Astrocyte of the cerebellum (primary cell): Measurements from ENCODE around the gene DIP2C.

Experiments used
- DNase-seq: peaks from one replicate; pipeline ENCODE4 v3.0.0-alpha.2; 2011; ENCODE audit warnings: low read depth
- H3K4me3 ChIP-seq: 2 replicates; pipeline ENCODE4 v1.5.1; 2011; ENCODE audit warnings: mild to moderate bottlenecking, low read depth, low read length, moderate library complexity
- in situ Hi-C: cut with HindIII; loops from 2 replicates; pipeline ENCODE4 v1.10.0; 2017; ENCODE audit warnings: low sequenced_read_pairs
- TF ChIP-seq, protein P1 (sequence below): IDR thresholded peaks from 2 replicates; pipeline ENCODE4 v1.5.1; 2012; ENCODE audit warnings: low read length, low read depth, moderate library complexity, mild to moderate bottlenecking; ENCODE audit errors: missing control alignments

Gene DIP2C

DNA sequence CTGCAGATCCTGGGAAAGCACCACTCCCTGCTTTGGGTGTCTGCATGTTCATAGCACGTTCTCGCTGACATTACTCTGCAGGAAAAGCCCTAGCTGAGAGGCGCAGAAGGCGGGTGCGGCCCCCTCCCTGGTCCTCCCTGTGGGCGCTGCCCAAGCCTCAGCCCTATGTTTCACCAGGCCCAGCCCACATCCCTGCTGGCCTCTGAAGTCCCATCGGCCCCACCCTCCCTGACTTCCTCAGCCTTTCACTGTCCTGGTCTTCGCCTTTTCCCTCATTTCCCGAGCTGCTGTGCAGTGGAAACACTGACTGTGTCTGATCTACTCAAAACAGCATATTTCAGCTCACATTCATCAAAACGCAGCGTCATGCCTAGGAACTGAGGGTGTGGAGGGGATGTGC is 36.3 kb upstream of the DIP2C start:
- TF ChIP-seq, protein P1, sequence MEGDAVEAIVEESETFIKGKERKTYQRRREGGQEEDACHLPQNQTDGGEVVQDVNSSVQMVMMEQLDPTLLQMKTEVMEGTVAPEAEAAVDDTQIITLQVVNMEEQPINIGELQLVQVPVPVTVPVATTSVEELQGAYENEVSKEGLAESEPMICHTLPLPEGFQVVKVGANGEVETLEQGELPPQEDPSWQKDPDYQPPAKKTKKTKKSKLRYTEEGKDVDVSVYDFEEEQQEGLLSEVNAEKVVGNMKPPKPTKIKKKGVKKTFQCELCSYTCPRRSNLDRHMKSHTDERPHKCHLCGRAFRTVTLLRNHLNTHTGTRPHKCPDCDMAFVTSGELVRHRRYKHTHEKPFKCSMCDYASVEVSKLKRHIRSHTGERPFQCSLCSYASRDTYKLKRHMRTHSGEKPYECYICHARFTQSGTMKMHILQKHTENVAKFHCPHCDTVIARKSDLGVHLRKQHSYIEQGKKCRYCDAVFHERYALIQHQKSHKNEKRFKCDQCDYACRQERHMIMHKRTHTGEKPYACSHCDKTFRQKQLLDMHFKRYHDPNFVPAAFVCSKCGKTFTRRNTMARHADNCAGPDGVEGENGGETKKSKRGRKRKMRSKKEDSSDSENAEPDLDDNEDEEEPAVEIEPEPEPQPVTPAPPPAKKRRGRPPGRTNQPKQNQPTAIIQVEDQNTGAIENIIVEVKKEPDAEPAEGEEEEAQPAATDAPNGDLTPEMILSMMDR, result no peak
- H3K4me3 ChIP-seq, result no peak overlapping the region
- in situ Hi-C loops, result no loop called here
- DNase-seq, result no peak

DNA sequence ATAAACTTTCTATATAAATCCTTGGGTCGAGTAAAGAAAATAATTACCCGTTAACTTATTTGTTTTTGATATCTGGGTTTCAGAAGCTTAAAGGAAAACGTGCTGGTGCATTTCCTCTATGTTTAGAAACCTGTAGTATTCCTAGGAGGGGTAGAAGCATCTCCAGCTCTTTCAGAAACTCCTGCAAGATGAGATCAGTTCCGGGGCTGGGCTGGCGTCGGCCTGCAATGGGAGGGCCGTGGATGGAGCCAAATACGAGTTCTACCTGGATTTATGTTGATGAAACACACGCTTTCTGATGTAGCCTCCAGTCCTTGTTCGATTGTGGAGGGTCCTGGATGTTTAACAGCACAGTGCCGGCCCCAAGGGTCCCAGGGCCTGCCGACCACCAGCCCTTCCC is 35.8 kb upstream of the DIP2C start:
- TF ChIP-seq, protein P1, result no peak
- DNase-seq, result no peak
- no peak overlapping the region for H3K4me3 ChIP-seq
- in situ Hi-C loops, result no loop called here

DNA sequence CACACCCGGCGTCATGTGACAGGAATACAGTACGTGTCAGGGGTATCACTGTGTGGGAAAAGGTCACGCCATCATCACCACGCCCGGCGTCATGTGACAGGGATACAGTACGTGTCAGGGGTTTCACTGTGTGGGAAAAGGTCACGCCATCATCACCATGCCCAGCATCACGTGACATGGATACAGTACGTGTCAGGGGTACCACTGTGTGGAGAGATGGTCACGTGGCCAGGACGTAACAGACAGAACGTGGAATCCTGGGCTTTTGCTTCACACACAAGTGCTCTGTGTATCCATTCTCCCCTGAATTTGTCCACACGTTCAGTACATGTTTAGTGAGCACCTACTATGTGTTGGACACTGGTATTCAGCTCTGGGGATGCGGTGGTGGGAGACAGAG is 34.5 kb upstream of the DIP2C start:
- in situ Hi-C loops, result loop anchor here (5.0 kb wide), 1 partner anchor 33 kb away; no protein-coding TSS in a partner anchor

DNA sequence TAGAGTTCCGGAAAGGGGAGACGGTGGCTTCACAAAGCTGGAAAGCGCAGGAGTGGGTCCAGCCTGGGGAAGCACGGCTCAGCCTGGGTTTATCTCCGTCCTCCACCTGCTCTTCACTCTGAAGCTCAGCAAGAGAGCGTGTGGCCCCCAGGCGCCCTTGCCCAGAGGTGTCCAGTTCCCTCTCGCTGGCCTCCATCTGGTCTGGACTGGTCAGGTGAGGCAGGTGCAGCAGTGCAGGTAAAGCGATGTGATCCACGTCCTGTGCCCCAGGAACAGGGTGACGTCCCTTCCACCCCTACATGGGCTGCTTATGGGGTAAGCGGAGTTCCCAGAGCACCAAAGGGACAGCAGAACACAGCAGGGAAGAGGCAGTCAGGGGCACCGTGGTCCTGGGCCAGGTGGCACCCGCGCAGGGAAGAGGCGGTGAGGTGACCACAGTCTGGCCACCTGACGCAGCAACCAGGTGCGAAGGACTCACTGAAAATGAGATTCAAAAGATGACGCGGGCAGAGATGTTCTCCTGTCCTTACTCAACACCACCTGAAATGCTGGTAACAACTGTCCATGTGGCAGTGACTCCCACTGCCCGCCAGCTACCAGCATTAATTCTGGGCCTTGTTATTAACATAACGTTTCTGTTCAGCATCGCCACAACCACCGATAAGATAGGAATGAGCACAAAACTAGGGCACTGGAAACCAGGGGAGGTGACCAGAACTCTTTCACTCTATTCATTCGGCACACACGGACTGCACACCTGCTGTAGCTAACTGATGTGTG is 33.0 kb upstream of the DIP2C start:
- TF ChIP-seq, protein P1, result no peak
- no peak overlapping the region for H3K4me3 ChIP-seq
- DNase-seq, result no peak
- in situ Hi-C loops, result loop anchor here (5.0 kb wide), 1 partner anchor 35 kb away; no protein-coding TSS in a partner anchor

More for the DNA sequence above, 34.5 kb upstream of the DIP2C start:
- no peak overlapping the region for H3K4me3 ChIP-seq
- TF ChIP-seq, protein P1, result no peak
- no peak for DNase-seq

DNA sequence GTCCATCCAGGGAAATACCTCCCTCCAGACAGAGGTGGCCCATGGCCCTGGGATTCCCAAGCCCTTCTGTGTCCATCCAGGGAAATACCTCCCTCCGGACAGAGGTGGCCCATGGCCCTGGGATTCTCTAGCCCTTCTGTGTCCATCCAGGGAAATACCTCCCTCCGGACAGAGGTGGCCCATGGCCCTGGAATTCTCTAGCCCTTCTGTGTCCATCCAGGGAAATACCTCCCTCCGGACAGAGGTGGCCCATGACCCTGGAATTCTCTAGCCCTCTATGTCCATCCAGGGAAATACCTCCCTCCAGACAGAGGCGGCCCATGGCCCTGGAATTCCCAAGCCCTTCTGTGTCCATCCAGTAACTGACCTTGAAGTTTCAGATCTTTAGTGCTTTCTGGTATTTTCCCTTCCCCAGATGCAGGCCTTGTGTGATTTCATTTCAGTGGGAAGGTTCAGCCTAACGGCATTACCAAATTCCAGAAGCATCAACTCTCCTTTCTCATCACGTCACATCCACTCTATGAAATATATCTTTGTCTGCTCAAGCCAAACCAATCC is 28.8 kb upstream of the DIP2C start:
- DNase-seq, result no peak
- TF ChIP-seq, protein P1, result no peak
- in situ Hi-C loops, result no loop called here
- H3K4me3 ChIP-seq, result no peak overlapping the region

DNA sequence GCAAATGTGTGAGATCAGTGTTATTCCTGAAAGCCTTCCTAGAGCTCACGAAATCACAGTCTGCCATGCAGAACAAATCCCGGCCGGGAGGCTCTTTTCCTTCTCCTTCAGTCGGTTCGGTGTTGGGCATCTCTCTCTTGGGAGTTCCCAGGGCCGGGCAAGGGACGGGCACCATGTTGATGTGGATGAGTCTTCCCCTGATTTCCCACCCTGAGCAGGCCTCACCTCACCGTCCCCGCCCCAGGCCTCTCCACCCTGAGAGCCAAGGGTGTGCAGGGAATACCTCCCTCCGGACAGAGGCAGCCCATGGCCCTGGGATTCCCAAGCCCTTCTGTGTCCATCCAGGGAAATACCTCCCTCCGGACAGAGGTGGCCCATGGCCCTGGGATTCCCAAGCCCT is 28.0 kb upstream of the DIP2C start:
- H3K4me3 ChIP-seq, result no peak overlapping the region
- in situ Hi-C loops, result no loop called here
- no peak for DNase-seq
- TF ChIP-seq, protein P1, result no peak
